ENCODE measurements around the gene SLC10A4.

DNA sequence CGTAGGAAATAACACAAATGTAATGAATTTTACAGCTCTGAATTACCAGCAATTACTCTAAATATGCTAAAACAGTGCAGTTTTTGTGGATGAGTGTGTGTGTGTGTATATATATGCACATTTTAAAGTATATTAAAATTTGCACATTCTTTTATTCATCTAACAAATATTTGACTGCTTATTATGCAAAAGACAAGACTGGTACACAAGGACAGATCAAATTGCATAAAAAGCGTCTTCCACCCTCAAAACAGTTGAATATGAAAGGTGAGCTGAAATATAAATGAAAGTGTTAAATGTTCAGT lies 20.8 kb downstream of the SLC10A4 start:
- no peak for TF ChIP-seq POLR2A (IDR thresholded peaks at IDR 0.05)
- TF ChIP-seq, protein P1, sequence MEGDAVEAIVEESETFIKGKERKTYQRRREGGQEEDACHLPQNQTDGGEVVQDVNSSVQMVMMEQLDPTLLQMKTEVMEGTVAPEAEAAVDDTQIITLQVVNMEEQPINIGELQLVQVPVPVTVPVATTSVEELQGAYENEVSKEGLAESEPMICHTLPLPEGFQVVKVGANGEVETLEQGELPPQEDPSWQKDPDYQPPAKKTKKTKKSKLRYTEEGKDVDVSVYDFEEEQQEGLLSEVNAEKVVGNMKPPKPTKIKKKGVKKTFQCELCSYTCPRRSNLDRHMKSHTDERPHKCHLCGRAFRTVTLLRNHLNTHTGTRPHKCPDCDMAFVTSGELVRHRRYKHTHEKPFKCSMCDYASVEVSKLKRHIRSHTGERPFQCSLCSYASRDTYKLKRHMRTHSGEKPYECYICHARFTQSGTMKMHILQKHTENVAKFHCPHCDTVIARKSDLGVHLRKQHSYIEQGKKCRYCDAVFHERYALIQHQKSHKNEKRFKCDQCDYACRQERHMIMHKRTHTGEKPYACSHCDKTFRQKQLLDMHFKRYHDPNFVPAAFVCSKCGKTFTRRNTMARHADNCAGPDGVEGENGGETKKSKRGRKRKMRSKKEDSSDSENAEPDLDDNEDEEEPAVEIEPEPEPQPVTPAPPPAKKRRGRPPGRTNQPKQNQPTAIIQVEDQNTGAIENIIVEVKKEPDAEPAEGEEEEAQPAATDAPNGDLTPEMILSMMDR (IDR thresholded peaks at IDR 0.05) = no peak
